Erythroblast (primary cell): ENCODE data around the gene EMCN.

Experiments
- GATA1 ChIP-seq: IDR thresholded peaks from 2 replicates; pipeline ENCODE4 v1.6.1; 2011; ENCODE audit warnings: low read depth, mild to moderate bottlenecking, control low read depth, low read length, moderate library complexity
- POLR2A ChIP-seq: IDR thresholded peaks from 2 replicates; pipeline ENCODE4 v1.6.1; 2011; ENCODE audit warnings: mild to moderate bottlenecking, low read length

DNA sequence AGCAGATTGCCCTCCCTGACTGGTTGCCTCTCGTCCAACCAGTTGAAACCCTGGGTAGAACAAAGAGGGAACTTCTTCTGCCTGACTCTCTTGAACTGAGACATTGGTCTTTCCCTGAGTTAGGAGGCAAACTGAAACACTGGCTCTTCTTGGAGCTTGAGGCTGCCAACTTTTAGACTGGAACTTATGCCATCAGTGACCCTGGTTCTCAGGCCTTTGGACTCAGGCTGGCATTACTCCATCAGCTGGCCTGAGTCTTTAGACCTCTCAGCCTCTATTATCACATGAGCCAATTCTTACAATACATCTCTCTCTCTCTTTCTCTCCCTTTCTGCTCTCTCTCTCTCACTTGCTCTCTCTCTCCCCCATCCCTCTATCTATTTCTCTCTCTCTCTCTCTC is 86.4 kb downstream of the EMCN start:
- no peak for TF ChIP-seq POLR2A
- no peak for TF ChIP-seq GATA1
